Colonic mucosa (tissue), 4 donors: Measurements from ENCODE around the gene SNX18. TPM values are rescaled to one million over a fixed set of nuclear protein-coding genes. Genes with fewer than 3 reads are reported as not detected.

ENCODE experiments used
- DNase-seq: peaks from one replicate; pipeline ENCODE4 v3.0.0-alpha.2; 2020
- H3K27ac ChIP-seq: fragments of 200-600 bp; one replicate; pipeline ENCODE4 v1.8.0; 2021
- H3K27me3 ChIP-seq: fragments of 200-600 bp; one replicate; pipeline ENCODE4 v1.8.0; 2021
- H3K36me3 ChIP-seq: fragments of 200-600 bp; one replicate; pipeline ENCODE4 v1.8.0; 2021
- H3K4me1 ChIP-seq: fragments of 200-600 bp; one replicate; pipeline ENCODE4 v1.8.0; 2021; ENCODE audit warnings: mild to moderate bottlenecking
- H3K4me3 ChIP-seq: fragments of 200-600 bp; one replicate; pipeline ENCODE4 v1.8.0; 2021
- H3K9ac ChIP-seq, 2 donors: one replicate each; pipeline ENCODE4 v1.7.0; 2013; ENCODE audit warnings: control low read depth in 2 of 2, low read depth in 2 of 2, low read length in 2 of 2
- H3K9me3 ChIP-seq: fragments of 200-600 bp; one replicate; pipeline ENCODE4 v1.8.0; 2021
- intact Hi-C: fragments of 100-400 bp; cut with DNase I; formaldehyde crosslinking; loops from one replicate; pipeline ENCODE4 v1.14.1; 2022
- total RNA-seq, 2 donors: library from RNA; stranded (reverse); fragmentation: NEBNext Ultra II Directional in 1 of 2; extraction: Animal tissue kit (Norgen Biotek cat#: 25700) in 1 of 2; gene quantifications; one replicate each; pipeline ENCODE4 v1.2.1, GENCODE V29; 2021
- TF ChIP-seq, protein P1 (sequence below): fragments of 200-600 bp; IDR thresholded peaks from one replicate; pipeline ENCODE4 v1.8.0; 2022; ENCODE audit warnings: antibody characterized with exemption, mild to moderate bottlenecking
- donor health status: healthy.
- donor health status: DM: no; HTN: no; CAD: no.
- donor health status: DM: no; HTN: no; CAD: no.

SNX18 gene
- total RNA-seq, 2 donors from 2014 or later, result 13.4 to 14.4 TPM

DNA sequence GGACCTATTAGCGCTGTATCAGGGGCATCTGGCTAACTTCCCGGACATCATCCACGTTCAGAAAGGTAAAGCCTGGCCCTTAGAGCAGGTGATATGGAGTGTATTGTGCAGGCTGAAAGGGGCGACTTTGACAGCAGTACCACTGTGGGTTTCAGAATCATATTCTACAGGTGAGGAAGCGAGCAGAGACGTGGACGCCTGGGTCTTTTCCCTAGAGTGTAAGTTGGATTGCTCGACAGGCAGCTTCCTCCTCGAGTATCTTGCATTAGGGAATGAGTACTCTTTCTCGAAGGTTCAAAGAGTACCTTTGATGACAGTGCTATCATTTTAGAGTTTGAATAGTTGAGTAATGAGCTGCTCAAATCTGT, 1.9 kb downstream of the SNX18 start:
- peak overlapping the region in 1 of 2 donors; percentile 46 for H3K9ac ChIP-seq
- peak overlapping the region; percentile 97 for H3K4me3 ChIP-seq
- H3K27me3 ChIP-seq, result no peaks in the 10 kb centered on the region
- peak overlapping the region; percentile 1 for H3K27ac ChIP-seq
- DNase-seq, result no peak
- intact Hi-C loops, result loop anchor here (5.0 to 10.0 kb wide), 3 partner anchors 238 to 625 kb away; no protein-coding TSS in a partner anchor
- H3K9me3 ChIP-seq, result no peaks in the 10 kb centered on the region
- H3K4me1 ChIP-seq, result no peaks in the 10 kb centered on the region
- TF ChIP-seq, protein P1, sequence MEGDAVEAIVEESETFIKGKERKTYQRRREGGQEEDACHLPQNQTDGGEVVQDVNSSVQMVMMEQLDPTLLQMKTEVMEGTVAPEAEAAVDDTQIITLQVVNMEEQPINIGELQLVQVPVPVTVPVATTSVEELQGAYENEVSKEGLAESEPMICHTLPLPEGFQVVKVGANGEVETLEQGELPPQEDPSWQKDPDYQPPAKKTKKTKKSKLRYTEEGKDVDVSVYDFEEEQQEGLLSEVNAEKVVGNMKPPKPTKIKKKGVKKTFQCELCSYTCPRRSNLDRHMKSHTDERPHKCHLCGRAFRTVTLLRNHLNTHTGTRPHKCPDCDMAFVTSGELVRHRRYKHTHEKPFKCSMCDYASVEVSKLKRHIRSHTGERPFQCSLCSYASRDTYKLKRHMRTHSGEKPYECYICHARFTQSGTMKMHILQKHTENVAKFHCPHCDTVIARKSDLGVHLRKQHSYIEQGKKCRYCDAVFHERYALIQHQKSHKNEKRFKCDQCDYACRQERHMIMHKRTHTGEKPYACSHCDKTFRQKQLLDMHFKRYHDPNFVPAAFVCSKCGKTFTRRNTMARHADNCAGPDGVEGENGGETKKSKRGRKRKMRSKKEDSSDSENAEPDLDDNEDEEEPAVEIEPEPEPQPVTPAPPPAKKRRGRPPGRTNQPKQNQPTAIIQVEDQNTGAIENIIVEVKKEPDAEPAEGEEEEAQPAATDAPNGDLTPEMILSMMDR, result no peak
- H3K36me3 ChIP-seq, result no peaks in the 10 kb centered on the region

DNA sequence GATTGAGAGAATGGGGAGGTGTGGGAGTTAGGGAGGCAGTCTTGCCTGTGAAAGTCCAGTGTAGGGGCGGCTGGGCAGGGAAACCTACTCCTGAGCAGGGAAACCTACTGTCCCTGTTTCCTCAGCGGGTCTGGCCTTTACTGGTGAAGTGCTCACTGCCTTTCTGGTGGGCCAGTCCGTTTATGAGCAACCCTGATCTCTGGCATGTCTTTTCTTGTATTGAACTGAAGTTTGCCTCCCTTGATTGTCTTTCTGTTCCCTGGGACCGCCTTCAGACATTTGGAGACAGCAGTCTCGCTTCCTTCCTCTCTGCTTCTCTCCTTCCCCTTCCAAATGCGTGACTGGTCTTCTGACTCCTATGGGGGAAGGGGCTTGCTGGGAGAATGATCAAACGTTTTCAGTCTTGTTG, 2.9 kb downstream of the SNX18 start:
- intact Hi-C loops, result no loop called here
- peak; percentile 33 for DNase-seq
- TF ChIP-seq, protein P1, result no peak
- Histone ChIP-seq H3K4me1 (no peaks in the 10 kb centered on the region), H3K27me3 (no peaks in the 10 kb centered on the region), H3K4me3 (peak overlapping the region; percentile 97), H3K9me3 (no peaks in the 10 kb centered on the region), H3K27ac (peak overlapping the region; percentile 1), H3K9ac (peak overlapping the region; percentile 33 to 60), H3K36me3 (no peaks in the 10 kb centered on the region)

DNA sequence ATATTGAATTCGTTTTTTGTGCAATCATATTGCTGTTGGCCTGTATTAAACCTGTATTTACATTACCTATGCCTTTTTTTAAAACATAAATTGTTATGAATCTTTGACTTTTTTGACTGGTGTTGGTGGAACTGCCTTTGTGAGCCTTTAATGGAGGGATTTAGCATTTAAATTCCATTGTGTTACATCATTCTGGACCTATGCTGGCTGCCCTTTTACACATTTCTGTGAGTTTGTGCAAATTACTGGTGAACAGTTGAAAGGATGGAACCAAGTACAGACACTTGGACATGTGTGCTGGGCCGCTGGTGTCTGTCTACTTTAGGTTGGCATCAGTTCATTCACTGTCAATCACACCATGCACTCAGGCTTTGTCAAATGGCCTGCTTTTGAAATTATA, 3.4 kb downstream of the SNX18 start:
- TF ChIP-seq, protein P1, result no peak
- H3K27me3 ChIP-seq, result no peaks in the 10 kb centered on the region
- H3K36me3 ChIP-seq, result no peaks in the 10 kb centered on the region
- no peaks in the 10 kb centered on the region for H3K4me1 ChIP-seq
- intact Hi-C loops, result no loop called here
- peak overlapping the region; percentile 1 for H3K27ac ChIP-seq
- peak overlapping the region in 1 of 2 donors; percentile 60 for H3K9ac ChIP-seq
- H3K4me3 ChIP-seq, result peak overlapping the region; percentile 97
- DNase-seq, result no peak
- H3K9me3 ChIP-seq, result no peaks in the 10 kb centered on the region

DNA sequence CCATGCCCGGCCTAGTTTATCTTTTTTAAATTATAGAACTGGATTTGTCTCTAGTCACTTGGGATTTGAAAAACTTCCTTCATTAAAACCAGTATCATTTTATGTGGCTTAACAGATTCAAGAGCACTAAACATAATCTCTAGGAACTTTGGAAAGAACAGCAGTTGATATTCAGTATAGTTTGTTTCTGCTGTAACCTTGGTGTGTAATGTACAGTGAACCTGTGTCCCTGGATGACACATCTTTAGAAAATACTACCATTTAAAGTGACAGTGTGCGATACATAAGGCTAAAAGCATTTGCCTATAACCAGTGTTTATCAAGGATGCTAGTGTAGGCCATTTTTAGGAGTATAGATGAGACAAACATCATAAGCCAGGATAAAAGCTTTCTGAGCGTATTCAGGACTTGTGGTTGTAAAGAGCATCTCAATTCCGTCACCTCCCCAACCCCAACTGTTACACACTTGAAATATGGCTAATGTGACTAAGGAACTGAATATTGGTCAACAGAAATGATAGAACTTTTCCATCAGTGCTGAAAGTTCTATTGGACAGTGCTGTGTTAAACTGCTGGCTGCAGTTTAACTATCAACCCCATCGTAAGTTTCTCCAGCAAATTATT, 4.4 kb downstream of the SNX18 start:
- H3K4me3 ChIP-seq, result no peak overlapping the region
- no peaks in the 10 kb centered on the region for H3K9me3 ChIP-seq
- H3K4me1 ChIP-seq, result no peaks in the 10 kb centered on the region
- DNase-seq, result no peak
- no peaks in the 10 kb centered on the region for H3K27me3 ChIP-seq
- TF ChIP-seq, protein P1, result no peak
- H3K36me3 ChIP-seq, result no peaks in the 10 kb centered on the region
- H3K9ac ChIP-seq, result no peak overlapping the region
- no peak overlapping the region for H3K27ac ChIP-seq
- intact Hi-C loops, result no loop called here

DNA sequence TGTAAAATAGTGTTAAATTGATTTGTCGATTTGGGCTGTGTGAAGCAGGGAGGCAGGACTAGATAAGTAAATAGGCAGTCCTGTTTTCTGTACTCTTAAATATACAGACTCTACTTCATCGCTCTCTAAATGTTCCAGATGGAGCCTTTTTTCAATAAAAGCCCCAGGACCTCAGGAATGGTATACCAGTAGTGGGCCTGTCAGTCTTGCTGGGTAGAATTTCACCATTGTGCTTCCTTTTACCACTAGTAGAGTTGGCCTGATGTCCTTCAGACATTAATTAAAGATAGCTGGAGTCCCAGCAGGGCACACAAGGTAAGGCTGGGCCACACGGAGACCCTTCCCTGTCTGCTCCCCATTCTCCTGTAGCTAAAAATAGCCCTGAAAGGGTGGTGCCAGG, 6.0 kb downstream of the SNX18 start:
- no peaks in the 10 kb centered on the region for H3K36me3 ChIP-seq
- H3K4me3 ChIP-seq, result no peak overlapping the region
- no peak overlapping the region for H3K27ac ChIP-seq
- DNase-seq, result no peak
- no peaks in the 10 kb centered on the region for H3K4me1 ChIP-seq
- H3K9ac ChIP-seq, result no peak overlapping the region
- TF ChIP-seq, protein P1, result no peak
- H3K27me3 ChIP-seq, result no peaks in the 10 kb centered on the region
- intact Hi-C loops, result no loop called here
- no peaks in the 10 kb centered on the region for H3K9me3 ChIP-seq
